Duodenal mucosa (tissue), 2 donors: ENCODE measurements around the gene STUB1.

Experiments used
- H3K27ac ChIP-seq: one replicate; pipeline ENCODE4 v1.7.0; 2013; ENCODE audit warnings: low read depth, low read length
- H3K27me3 ChIP-seq, 2 donors: one replicate each; pipeline ENCODE4 v1.7.0; 2013; ENCODE audit warnings: low read length in 2 of 2, control low read depth in 1 of 2; ENCODE audit not compliant: insufficient read depth in 2 of 2, control insufficient read depth in 1 of 2
- H3K36me3 ChIP-seq, 2 donors: one replicate each; pipeline ENCODE4 v1.7.0; 2013; ENCODE audit warnings: low read length in 2 of 2, control low read depth in 1 of 2; ENCODE audit not compliant: insufficient read depth in 2 of 2, control insufficient read depth in 1 of 2
- H3K4me1 ChIP-seq, 2 donors: one replicate each; pipeline ENCODE4 v1.7.0; 2013; ENCODE audit warnings: low read length in 2 of 2, control low read depth in 1 of 2; ENCODE audit not compliant: insufficient read depth in 2 of 2, control insufficient read depth in 1 of 2
- H3K4me3 ChIP-seq, 2 donors: one replicate each; pipeline ENCODE4 v1.7.0; 2013; ENCODE audit warnings: low read length in 2 of 2, low read depth in 1 of 2
- H3K9ac ChIP-seq, 2 donors: one replicate each; pipeline ENCODE4 v1.7.0; 2013; ENCODE audit warnings: low read length in 2 of 2, low read depth in 1 of 2
- H3K9me3 ChIP-seq, 2 donors: one replicate each; pipeline ENCODE4 v1.7.0; 2013; ENCODE audit warnings: low read length in 2 of 2, control low read depth in 1 of 2; ENCODE audit not compliant: control insufficient read depth in 1 of 2

The STUB1 gene

DNA sequence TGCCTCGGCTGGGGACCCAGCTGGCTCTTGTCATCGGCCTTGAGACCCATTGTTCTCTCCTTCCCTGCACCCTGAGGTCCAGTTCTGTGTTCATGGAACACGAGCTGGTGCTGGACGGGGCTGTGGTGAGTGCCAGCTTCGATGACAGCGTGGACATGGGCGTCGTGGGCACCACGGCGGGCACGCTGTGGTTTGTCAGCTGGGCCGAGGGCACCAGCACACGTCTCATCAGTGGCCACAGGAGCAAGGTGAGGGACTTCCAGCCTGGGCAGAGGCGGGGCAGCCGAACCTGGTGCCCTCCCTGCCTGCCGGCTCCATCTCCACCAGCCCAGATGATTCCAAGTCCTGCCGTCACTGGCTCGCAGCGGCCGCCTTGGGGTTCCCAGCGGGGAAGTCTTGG is 17.6 kb upstream of the STUB1 start:
- Histone ChIP-seq H3K27ac (no peak overlapping the region), H3K9ac (no peak overlapping the region), H3K4me1 (peaks cover 6 to 17% of the 10 kb centered on the region in 2 donors), H3K9me3 (no peaks in the 10 kb centered on the region), H3K36me3 (peaks cover 0 to 12% of the 10 kb centered on the region in 2 donors), H3K27me3 (no peaks in the 10 kb centered on the region), H3K4me3 (no peak overlapping the region)

DNA sequence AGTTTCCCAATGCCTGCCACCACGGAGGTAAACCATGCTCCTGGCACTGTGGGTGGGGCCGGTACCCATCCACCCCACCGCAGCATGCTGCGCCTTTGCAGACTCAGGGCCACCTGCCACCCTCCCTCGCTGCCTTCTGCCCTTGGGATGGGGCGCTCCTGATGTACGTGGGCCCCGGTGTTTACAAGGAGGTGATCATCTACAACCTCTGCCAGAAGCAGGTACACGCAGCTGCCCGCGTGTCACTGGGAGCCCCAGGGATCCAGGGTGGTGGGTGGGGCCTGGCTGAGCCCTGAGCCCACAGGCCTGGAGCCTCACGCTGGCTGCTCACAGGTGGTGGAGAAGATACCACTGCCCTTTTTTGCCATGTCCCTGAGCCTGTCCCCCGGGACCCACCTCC is 13.6 kb upstream of the STUB1 start:
- H3K4me1 ChIP-seq: peaks cover 14 to 16% of the 10 kb centered on the region in 2 donors
- H3K4me3 ChIP-seq: no peak overlapping the region
- H3K36me3 ChIP-seq: peaks cover 13 to 24% of the 10 kb centered on the region in 2 donors
- no peak overlapping the region for H3K9ac ChIP-seq
- H3K9me3 ChIP-seq: no peaks in the 10 kb centered on the region
- H3K27me3 ChIP-seq: no peaks in the 10 kb centered on the region
- no peak overlapping the region for H3K27ac ChIP-seq

DNA sequence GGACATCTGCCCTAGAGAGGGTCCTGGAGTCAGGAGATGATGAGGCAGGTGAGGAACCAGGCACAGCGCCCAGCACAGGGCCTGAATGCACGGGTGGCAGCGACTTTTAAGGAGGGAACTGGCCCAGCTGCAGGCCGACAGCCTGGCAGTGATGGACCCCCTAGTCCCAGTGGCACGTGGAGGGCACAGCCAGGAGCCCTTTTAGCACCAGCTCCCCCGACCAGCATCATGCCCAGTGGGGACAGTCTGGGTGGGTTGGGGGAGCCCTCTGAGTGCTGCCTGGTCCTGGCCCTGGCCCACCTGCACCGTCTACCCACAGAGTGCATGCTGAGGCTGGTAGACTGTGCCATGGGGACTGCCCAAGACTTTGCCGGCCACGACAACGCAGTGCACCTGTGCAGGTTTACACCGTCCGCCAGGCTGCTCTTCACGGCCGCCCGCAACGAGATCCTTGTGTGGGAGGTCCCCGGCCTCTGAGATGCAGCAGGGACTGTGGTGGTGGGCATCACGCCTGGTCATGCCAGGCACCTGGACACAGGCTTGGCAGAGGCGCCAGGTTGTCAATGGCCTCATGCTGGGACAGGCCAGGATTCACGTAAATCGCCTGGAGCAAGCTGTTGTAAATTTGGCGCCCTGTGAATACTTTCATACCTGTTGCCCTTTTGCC is 13.0 kb upstream of the STUB1 start:
- H3K27me3 ChIP-seq: no peaks in the 10 kb centered on the region
- H3K36me3 ChIP-seq: peaks cover 16 to 30% of the 10 kb centered on the region in 2 donors
- peak overlapping the region; percentile 24 to 32 for H3K4me3 ChIP-seq
- H3K9me3 ChIP-seq: no peaks in the 10 kb centered on the region
- peaks cover 14 to 16% of the 10 kb centered on the region in 2 donors for H3K4me1 ChIP-seq
- peak overlapping the region in 1 of 2 donors; percentile 60 for H3K9ac ChIP-seq
- H3K27ac ChIP-seq: no peak overlapping the region

DNA sequence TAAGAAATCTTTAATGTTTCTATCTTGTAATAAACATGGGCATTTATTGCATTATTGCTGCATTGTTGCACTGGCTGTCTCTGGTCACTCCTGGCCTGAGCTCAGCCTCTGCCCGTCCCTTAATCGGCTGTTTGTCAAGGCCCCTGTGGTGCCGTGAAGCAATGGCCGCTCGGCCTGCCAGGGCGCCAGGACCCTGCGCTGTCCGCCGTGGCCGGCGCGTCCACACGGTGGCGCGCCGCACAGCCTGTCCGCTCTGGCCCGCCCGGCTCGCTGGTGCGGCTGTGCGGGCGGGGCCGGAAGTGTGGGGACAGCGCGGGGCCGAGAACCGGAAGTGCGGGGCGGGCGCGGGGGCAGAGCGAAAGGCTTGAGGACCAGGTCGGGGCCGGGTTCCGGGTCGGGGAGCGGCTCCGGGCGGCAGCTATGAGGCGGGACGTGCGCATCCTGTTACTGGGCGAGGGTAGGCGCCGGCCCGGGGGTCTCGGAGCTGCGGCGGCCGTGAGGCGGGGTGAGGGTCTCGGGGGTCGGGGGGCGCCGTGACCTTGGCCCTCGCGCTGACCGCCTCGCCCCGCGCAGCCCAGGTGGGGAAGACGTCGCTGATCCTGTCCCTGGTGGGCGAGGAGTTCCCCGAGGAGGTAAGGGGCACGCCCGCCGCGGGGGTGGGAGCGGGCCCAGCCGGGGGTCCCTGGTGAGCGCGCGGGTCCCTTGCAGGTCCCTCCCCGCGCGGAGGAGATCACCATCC is 12.3 kb upstream of the STUB1 start, which contains the start of gene RHOT2:
RHOT2 (plus strand) TSS at position 353 of the 739 bp plus-strand sequence; CDS start at position 421, 68 bp downstream.
- Histone ChIP-seq H3K9me3 (no peaks in the 10 kb centered on the region), H3K4me3 (peak within 1 kb of the TSS; percentile 77 to 80), H3K36me3 (peaks cover 21 to 37% of the 10 kb centered on the region in 2 donors), H3K4me1 (peaks cover 14 to 16% of the 10 kb centered on the region in 2 donors), H3K27ac (peak within 1 kb of the TSS; percentile 66), H3K9ac (peak within 1 kb of the TSS; percentile 74 to 79), H3K27me3 (no peaks in the 10 kb centered on the region)

DNA sequence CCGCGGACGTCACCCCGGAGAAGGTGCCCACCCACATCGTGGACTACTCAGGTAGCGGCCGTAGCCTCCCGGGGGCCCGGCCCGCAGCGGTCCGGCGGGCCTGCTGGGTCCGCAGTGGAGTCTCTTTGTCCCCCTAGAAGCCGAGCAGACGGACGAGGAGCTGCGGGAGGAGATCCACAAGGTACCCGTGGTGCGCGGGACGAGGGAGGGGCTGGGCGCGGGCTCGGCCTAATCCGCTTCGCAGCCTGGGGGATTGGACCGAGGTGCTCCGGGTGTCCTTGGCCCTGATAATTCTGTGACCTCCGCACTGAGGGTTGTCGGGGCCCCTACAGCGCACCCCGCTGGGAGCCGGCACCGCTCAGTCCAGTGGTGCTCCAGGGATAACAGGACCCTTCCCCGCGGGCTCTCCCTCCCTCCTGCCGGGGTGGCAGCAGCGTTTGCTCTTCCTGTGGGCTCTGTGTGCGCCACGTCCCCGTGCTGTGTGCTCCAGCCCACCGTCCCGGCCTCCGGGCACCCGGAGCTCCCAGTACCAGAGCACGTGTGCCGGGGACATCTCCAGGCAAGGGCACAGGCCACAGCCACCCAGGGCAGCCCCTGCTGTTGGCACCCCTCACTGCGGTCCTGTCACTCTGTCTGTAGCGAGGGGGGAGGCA is 11.6 kb upstream of the STUB1 start:
- Histone ChIP-seq H3K27me3 (no peaks in the 10 kb centered on the region), H3K4me3 (peak overlapping the region; percentile 77 to 80), H3K9ac (peak overlapping the region; percentile 74 to 79), H3K4me1 (peaks cover 14 to 16% of the 10 kb centered on the region in 2 donors), H3K9me3 (no peaks in the 10 kb centered on the region), H3K27ac (peak overlapping the region; percentile 66), H3K36me3 (peaks cover 22 to 43% of the 10 kb centered on the region in 2 donors)

DNA sequence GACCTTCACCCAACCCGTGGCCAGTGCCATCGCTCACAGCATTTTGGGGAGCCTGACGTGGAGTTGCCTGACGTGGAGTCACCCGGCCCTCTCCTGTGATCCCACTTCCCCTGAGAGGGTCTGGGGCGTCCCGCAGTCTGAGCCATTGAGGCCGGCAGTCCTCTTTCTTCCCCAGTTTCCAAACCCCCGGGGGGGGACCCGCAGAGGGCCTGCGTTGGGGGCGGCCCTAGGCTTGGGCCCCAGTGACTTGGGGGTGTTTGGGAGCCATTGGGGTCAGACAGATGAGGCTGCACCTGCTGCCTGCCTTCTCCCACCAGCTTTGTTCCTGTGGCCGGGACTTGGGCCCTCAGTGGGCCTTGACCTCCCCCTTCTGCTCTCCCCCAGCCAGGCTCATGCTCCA is 10.5 kb upstream of the STUB1 start:
- H3K9ac ChIP-seq: no peak overlapping the region
- H3K27ac ChIP-seq: no peak overlapping the region
- H3K4me3 ChIP-seq: no peak overlapping the region
- no peaks in the 10 kb centered on the region for H3K27me3 ChIP-seq
- H3K9me3 ChIP-seq: no peaks in the 10 kb centered on the region
- H3K36me3 ChIP-seq: peaks cover 22 to 49% of the 10 kb centered on the region in 2 donors
- H3K4me1 ChIP-seq: peaks cover 14 to 16% of the 10 kb centered on the region in 2 donors

DNA sequence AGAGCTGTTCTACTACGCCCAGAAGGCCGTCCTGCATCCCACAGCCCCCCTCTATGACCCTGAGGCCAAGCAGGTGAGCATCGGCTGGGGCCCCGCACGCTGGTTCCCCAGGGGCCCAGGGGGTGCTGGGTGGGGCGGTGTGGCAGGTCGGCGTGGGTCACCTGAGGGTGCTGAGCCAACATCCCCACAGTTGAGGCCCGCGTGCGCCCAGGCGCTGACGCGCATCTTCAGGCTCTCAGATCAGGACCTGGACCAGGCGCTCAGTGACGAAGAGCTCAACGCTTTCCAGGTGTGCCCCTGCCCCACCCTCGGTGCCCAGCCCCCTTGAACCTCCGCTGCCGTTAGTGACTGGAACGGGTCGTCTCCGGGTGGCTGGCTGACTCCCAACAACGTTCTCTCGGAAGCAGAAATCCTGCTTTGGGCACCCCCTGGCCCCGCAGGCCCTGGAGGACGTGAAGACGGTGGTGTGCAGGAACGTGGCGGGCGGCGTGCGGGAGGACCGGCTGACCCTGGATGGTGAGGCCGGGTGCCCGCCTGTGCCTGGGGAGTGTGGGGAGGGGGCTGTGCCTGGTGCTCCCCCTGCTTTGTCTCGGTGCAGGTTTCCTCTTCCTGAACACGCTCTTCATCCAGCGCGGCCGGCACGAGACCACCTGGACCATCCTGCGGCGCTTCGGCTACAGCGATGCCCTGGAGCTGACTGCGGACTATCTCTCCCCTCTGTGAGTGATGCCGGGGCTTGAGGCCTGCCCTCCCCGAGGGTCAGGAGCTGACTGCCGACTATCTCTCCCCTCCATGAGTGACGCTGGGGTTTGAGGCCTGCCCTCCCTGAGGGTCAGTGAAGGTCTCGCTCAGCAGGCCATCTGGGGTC is 9.5 kb upstream of the STUB1 start:
- H3K9ac ChIP-seq: no peak overlapping the region
- H3K4me3 ChIP-seq: no peak overlapping the region
- peaks cover 19 to 23% of the 10 kb centered on the region in 2 donors for H3K4me1 ChIP-seq
- H3K36me3 ChIP-seq: peaks cover 22 to 49% of the 10 kb centered on the region in 2 donors
- H3K27ac ChIP-seq: no peak overlapping the region
- no peaks in the 10 kb centered on the region for H3K9me3 ChIP-seq
- no peaks in the 10 kb centered on the region for H3K27me3 ChIP-seq

DNA sequence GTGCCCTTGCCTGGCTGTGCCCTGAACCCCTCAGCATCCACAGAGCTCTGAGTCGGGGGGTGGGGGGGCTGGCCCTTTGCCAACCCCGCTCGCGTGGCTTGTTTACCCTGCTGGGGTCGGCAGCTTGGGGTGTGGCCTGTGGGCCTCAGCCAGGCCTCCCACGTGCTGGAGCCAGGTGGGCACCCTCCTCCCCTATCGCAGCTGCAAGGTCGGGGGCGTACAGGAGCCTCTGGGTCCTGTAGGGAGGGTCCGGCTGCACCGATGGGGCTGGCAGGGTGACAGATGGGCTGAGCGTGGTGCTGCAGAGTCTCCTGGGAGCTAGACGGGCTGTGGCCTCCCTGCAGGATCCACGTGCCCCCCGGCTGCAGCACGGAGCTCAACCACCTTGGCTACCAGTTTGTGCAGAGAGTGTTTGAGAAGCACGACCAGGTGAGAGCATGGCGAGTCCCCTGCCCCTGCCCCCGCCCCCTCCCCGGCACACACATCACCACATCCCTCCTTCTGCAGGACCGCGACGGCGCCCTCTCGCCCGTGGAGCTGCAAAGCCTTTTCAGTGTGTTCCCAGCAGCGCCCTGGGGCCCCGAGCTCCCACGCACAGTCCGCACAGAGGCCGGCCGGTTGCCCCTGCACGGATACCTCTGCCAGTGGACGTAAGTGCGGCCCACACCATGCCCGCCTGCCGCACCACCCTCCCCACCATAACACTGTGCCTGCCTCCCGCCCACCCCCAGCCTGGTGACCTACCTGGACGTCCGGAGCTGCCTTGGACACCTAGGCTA is 8.7 kb upstream of the STUB1 start:
- peaks cover 26 to 29% of the 10 kb centered on the region in 2 donors for H3K4me1 ChIP-seq
- H3K9me3 ChIP-seq: no peaks in the 10 kb centered on the region
- no peak overlapping the region for H3K27ac ChIP-seq
- no peak overlapping the region for H3K4me3 ChIP-seq
- H3K36me3 ChIP-seq: peaks cover 22 to 49% of the 10 kb centered on the region in 2 donors
- H3K9ac ChIP-seq: no peak overlapping the region
- no peaks in the 10 kb centered on the region for H3K27me3 ChIP-seq

DNA sequence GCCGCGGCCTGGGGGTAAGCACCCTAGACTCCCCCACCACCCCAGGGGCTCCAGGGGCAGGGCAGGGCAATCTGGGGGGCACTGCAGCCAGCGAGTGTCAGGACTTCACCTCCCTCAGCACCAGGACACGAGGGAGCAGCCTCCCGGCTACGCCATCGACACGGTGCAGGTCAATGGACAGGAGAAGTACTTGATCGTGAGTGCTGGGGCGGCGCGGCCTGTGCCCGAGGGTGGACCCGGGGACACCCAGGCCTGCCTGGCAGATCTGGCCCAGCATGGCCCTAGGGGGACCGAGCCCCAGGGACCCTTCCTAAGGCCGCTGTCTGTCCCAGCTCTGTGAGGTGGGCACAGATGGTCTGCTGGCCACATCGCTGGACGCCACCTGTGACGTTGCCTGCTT is 7.8 kb upstream of the STUB1 start:
- H3K27me3 ChIP-seq: no peaks in the 10 kb centered on the region
- peaks cover 28 to 35% of the 10 kb centered on the region in 2 donors for H3K4me1 ChIP-seq
- peaks cover 22 to 49% of the 10 kb centered on the region in 2 donors for H3K36me3 ChIP-seq

More for the DNA sequence above, 7.8 kb upstream of the STUB1 start:
- H3K27ac ChIP-seq: no peak overlapping the region
- H3K9ac ChIP-seq: no peak overlapping the region
- H3K4me3 ChIP-seq: no peak overlapping the region
- no peaks in the 10 kb centered on the region for H3K9me3 ChIP-seq
